Measurements from ENCODE around the gene GSC2.

The GSC2 gene

GRCh38 chr22:19097518-19097917 lies 52.6 kb downstream of the GSC2 start:
- no peak for TF ChIP-seq CTCF (conservative IDR thresholded peaks at IDR 0.05; ENCODE audit: low read depth, low read length)
- no peak for DNase-seq (ENCODE audit: low read depth)
- no peak overlapping the region for H3K4me3 ChIP-seq (ENCODE audit: low read length)
